Measurements from ENCODE around the gene WFDC11. TPM values are rescaled to one million over a fixed set of nuclear protein-coding genes. Genes with fewer than 3 reads are reported as not detected.
A peak's percentile ranks its signal among the peaks of the same experiment; 100 is the strongest.

The WFDC11 gene
- total RNA-seq, 1 donor from 2014 or later = not detected

DNA sequence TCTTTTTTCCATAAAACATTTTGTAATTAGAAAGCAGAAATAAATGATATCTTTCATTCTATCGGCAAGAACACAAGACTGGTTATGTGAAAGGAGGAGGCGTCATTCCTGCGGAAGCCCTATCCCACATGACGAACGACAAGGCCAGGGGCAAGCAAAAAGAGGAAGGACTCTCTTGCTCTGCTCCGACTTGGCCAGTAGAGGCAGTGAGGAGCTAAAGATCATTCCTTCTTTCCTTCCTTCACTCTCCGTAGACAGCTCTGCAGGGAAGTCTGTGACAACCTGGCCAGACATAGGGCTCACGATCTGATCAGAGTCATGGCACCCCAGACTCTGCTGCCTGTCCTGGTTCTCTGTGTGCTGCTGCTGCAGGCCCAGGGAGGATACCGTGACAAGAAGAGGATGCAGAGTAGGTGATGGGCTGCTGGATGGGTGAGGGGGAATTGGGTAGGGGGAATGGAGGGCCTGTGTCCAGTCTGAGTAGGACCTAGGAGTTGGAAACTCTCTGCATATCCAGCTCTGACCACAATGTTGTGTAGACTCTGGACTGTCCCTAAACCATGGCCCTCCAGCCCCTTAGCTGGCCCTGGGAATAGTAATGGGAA is 40.4 kb downstream of the WFDC11 start, which contains the start of gene WFDC10A:
Gene WFDC10A, plus strand, starts transcription at position 244 of the 605 bp plus-strand sequence. Its CDS starts 75 bp downstream, at position 319.
- no peak for DNase-seq (ENCODE audit: low spot score in 2 of 2)
- TF ChIP-seq, protein P1, sequence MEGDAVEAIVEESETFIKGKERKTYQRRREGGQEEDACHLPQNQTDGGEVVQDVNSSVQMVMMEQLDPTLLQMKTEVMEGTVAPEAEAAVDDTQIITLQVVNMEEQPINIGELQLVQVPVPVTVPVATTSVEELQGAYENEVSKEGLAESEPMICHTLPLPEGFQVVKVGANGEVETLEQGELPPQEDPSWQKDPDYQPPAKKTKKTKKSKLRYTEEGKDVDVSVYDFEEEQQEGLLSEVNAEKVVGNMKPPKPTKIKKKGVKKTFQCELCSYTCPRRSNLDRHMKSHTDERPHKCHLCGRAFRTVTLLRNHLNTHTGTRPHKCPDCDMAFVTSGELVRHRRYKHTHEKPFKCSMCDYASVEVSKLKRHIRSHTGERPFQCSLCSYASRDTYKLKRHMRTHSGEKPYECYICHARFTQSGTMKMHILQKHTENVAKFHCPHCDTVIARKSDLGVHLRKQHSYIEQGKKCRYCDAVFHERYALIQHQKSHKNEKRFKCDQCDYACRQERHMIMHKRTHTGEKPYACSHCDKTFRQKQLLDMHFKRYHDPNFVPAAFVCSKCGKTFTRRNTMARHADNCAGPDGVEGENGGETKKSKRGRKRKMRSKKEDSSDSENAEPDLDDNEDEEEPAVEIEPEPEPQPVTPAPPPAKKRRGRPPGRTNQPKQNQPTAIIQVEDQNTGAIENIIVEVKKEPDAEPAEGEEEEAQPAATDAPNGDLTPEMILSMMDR (IDR thresholded peaks at IDR 0.05) = peak; percentile 24 to 55 (median 29)
- Histone ChIP-seq H3K27me3 (no peaks in the 10 kb centered on the region), H3K4me1 (no peaks in the 10 kb centered on the region), H3K36me3 (no peaks in the 10 kb centered on the region), H3K27ac (no peak within 1 kb of the TSS), H3K4me3 (no peak within 1 kb of the TSS), H3K9me3 (peaks cover 0 to 8% of the 10 kb centered on the region in 2 donors)
- intact Hi-C loops (cut with DNase I) = no loop called here

DNA sequence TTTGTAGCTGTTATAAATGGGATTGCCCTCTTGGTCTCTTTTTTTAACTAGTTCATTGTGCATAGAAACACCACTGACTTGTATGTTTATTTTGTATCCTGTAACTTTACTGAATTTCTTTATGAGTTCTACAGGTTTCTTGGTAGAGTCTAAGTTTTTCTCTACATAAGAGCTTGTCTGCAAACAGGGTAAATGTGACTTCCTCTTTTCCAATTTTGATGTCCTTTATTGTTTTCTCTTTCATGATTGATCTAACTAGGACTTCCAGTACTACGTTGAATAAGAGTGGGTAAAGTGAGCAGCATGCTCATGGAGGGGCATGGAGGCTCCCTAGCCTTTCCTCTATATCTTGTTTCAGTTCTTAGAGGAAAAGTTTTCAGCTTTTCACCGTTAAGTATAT is 43.5 kb downstream of the WFDC11 start:
- H3K27me3 ChIP-seq = no peaks in the 10 kb centered on the region
- no peak for DNase-seq (ENCODE audit: low spot score in 2 of 2)
- intact Hi-C loops (cut with DNase I) = no loop called here
- TF ChIP-seq, protein P1 (IDR thresholded peaks at IDR 0.05) = no peak
- H3K4me3 ChIP-seq = no peak overlapping the region
- H3K9me3 ChIP-seq = peaks cover 0 to 8% of the 10 kb centered on the region in 2 donors
- H3K4me1 ChIP-seq = no peaks in the 10 kb centered on the region
- H3K36me3 ChIP-seq = no peaks in the 10 kb centered on the region
- no peak overlapping the region for H3K27ac ChIP-seq

DNA sequence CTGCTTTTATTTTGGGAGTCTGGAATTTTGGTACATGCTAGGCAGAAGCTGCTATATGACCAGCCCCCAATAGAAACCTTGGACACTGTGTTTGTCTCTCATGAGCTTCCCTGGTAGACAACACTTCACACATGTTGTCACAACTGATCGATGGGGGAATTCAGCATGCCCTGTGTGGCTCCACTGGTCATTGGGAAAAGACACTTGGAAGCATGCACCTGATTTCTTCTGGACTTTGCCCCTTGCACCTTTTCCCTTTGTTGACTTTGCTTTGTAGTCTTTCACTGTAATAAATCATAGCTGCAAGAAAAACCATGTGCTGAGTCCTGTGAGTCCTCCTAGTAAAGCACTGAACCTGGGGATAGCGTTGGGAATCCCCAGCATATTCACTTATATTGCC is 48.4 kb downstream of the WFDC11 start:
- DNase-seq (ENCODE audit: low spot score in 2 of 2) = no peak
- Histone ChIP-seq H3K9me3 (peaks cover 0 to 8% of the 10 kb centered on the region in 2 donors), H3K4me3 (no peak overlapping the region), H3K36me3 (no peaks in the 10 kb centered on the region), H3K4me1 (no peaks in the 10 kb centered on the region), H3K27me3 (no peaks in the 10 kb centered on the region), H3K27ac (no peak overlapping the region)
- TF ChIP-seq, protein P1 (IDR thresholded peaks at IDR 0.05) = no peak
- intact Hi-C loops (cut with DNase I) = no loop called here

DNA sequence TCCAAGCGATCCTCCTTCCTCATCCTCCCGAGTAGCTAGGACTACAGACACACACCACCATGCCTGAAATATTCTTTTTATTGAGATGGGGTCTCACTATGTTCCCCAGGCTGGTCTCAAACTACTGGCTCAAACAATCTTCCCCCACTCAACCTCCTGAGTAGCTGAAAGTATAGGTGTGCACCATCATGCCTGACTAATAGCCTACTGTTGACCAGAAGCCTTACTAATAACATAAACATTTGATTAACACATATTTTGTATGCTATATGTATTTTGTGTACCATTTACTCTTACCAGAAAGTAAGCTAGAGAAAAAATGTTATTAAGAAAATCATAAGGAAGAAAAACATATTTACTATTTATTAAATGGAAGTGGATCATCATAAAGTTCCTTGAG is 52.4 kb downstream of the WFDC11 start:
- no peak for DNase-seq (ENCODE audit: low spot score in 2 of 2)
- Histone ChIP-seq H3K9me3 (no peaks in the 10 kb centered on the region), H3K36me3 (no peaks in the 10 kb centered on the region), H3K4me1 (no peaks in the 10 kb centered on the region), H3K27me3 (no peaks in the 10 kb centered on the region), H3K27ac (no peak overlapping the region), H3K4me3 (no peak overlapping the region)
- TF ChIP-seq, protein P1 (IDR thresholded peaks at IDR 0.05) = no peak
- intact Hi-C loops (cut with DNase I) = no loop called here

DNA sequence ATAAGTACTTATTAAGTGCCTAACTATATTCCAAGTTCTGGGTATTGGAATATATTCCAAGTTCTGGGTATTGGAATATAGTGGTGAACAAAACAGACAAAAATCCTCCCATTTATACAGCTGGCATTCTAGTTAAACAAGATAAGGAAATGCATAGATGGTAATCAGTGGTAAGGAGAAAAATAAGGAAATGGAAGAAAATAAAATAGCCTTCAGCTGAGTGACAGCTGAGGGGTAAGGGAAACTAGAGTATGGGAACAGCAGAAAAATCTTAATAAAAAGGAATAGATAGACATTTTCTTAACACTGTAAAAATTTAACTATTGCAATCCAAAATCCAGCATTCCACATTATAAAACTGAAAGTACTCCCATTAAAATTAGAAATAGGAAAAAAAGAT is 57.7 kb downstream of the WFDC11 start:
- Histone ChIP-seq H3K36me3 (no peaks in the 10 kb centered on the region), H3K9me3 (no peaks in the 10 kb centered on the region), H3K4me1 (no peaks in the 10 kb centered on the region), H3K27me3 (no peaks in the 10 kb centered on the region), H3K4me3 (no peak overlapping the region), H3K27ac (no peak overlapping the region)
- TF ChIP-seq, protein P1 (IDR thresholded peaks at IDR 0.05) = no peak
- DNase-seq (ENCODE audit: low spot score in 2 of 2) = no peak
- intact Hi-C loops (cut with DNase I) = no loop called here
